OCI-LY1 (cell line): ENCODE measurements around the gene CFD.

ENCODE experiments used
- H2AFZ ChIP-seq: fragments of 200-600 bp; sonication (generic), shearing (Covaris generic); 2 replicates; pipeline ENCODE4 v1.6.0; 2014; ENCODE audit warnings: antibody characterized with exemption, mild to moderate bottlenecking, low read length
- H3F3A ChIP-seq: fragments of 200-600 bp; sonication (generic), shearing (Covaris generic); 2 replicates; pipeline ENCODE4 v1.6.0; 2014; ENCODE audit warnings: mild to moderate bottlenecking, antibody characterized with exemption, low read length, moderate library complexity; ENCODE audit not compliant: insufficient read depth
- H3K27ac ChIP-seq: fragments of 200-600 bp; sonication (generic); 2 replicates; pipeline ENCODE4 v1.5.1; 2014; ENCODE audit warnings: low read length, mixed run types, mild to moderate bottlenecking, low read depth; ENCODE audit not compliant: poor library complexity, severe bottlenecking
- H3K27me3 ChIP-seq: fragments of 200-600 bp; sonication (generic); 2 replicates; pipeline ENCODE4 v1.6.0; 2014; ENCODE audit warnings: antibody characterized with exemption, mild to moderate bottlenecking, low read length, moderate library complexity; ENCODE audit not compliant: insufficient read depth
- H3K36me3 ChIP-seq: fragments of 200-600 bp; sonication (generic); 2 replicates; pipeline ENCODE4 v1.6.1; 2014; ENCODE audit warnings: mild to moderate bottlenecking, antibody characterized with exemption, low read length, moderate library complexity, mixed read lengths; ENCODE audit not compliant: insufficient read depth
- H3K4me1 ChIP-seq: fragments of 200-600 bp; sonication (generic); 2 replicates; pipeline ENCODE4 v1.5.1; 2014; ENCODE audit warnings: mild to moderate bottlenecking, low read length, moderate library complexity; ENCODE audit not compliant: insufficient read depth, severe bottlenecking
- H3K4me2 ChIP-seq: fragments of 200-600 bp; sonication (generic), shearing (Covaris generic); 2 replicates; pipeline ENCODE4 v1.6.1; 2014; ENCODE audit warnings: low read length
- H3K4me3 ChIP-seq: fragments of 200-600 bp; sonication (generic); 2 replicates; pipeline ENCODE4 v1.5.1; 2014; ENCODE audit warnings: low read length, low read depth, mild to moderate bottlenecking, mixed read lengths; ENCODE audit not compliant: poor library complexity, severe bottlenecking
- H3K79me2 ChIP-seq: fragments of 200-600 bp; shearing (Covaris generic); 2 replicates; pipeline ENCODE4 v1.6.1; 2016; ENCODE audit warnings: mixed run types, low read length, mixed read lengths; ENCODE audit not compliant: insufficient read depth
- H3K9ac ChIP-seq: fragments of 200-600 bp; sonication (generic), shearing (Covaris generic); 2 replicates; pipeline ENCODE4 v1.6.1; 2014; ENCODE audit warnings: mild to moderate bottlenecking, low read length, mixed read lengths
- H3K9me2 ChIP-seq: fragments of 200-600 bp; sonication (generic), shearing (Covaris generic); 2 replicates; pipeline ENCODE4 v1.6.1; 2014; ENCODE audit warnings: low read depth, mild to moderate bottlenecking, low read length, mixed read lengths
- H3K9me3 ChIP-seq: fragments of 200-600 bp; shearing (Covaris generic); 2 replicates; pipeline ENCODE4 v1.6.1; 2014; ENCODE audit warnings: low read length, mixed read lengths
- H4K20me1 ChIP-seq: fragments of 200-600 bp; sonication (generic), shearing (Covaris generic); 2 replicates; pipeline ENCODE4 v1.6.0; 2016; ENCODE audit warnings: mild to moderate bottlenecking, low read length; ENCODE audit not compliant: insufficient read depth
- EZH2 ChIP-seq: fragments of 200-600 bp; sonication (generic), shearing (Covaris generic); IDR thresholded peaks from 2 replicates; pipeline ENCODE4 v1.8.0; 2017; ENCODE audit warnings: borderline replicate concordance, mixed run types, mild to moderate bottlenecking, antibody characterized with exemption, low read length, moderate library complexity, mixed read lengths
- TF ChIP-seq, protein P1 (sequence below): fragments of 200-600 bp; sonication (generic), shearing (Covaris generic); IDR thresholded peaks from 2 replicates; pipeline ENCODE4 v1.5.1; 2017; ENCODE audit warnings: mild to moderate bottlenecking, antibody characterized with exemption, low read length, moderate library complexity, mixed read lengths

CFD gene

DNA sequence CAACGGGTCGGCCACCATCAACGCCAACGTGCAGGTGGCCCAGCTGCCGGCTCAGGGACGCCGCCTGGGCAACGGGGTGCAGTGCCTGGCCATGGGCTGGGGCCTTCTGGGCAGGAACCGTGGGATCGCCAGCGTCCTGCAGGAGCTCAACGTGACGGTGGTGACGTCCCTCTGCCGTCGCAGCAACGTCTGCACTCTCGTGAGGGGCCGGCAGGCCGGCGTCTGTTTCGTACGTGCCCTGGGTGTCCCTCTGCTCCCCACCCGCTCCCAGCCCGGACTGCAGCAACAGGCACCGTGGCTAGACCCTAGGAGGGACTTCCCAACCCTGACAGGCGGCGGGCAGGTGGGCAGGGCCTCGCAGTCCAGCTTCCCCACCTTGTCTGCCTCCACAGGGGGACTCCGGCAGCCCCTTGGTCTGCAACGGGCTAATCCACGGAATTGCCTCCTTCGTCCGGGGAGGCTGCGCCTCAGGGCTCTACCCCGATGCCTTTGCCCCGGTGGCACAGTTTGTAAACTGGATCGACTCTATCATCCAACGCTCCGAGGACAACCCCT, 3.8 kb upstream of the CFD start:
- H3K4me1 ChIP-seq = no peaks in the 10 kb centered on the region
- no peaks in the 10 kb centered on the region for H3K36me3 ChIP-seq
- no peaks in the 10 kb centered on the region for H3K79me2 ChIP-seq
- H3K4me2 ChIP-seq = no peak overlapping the region
- no peaks in the 10 kb centered on the region for H3K9me3 ChIP-seq
- H3K4me3 ChIP-seq = no peak overlapping the region
- TF ChIP-seq, protein P1, sequence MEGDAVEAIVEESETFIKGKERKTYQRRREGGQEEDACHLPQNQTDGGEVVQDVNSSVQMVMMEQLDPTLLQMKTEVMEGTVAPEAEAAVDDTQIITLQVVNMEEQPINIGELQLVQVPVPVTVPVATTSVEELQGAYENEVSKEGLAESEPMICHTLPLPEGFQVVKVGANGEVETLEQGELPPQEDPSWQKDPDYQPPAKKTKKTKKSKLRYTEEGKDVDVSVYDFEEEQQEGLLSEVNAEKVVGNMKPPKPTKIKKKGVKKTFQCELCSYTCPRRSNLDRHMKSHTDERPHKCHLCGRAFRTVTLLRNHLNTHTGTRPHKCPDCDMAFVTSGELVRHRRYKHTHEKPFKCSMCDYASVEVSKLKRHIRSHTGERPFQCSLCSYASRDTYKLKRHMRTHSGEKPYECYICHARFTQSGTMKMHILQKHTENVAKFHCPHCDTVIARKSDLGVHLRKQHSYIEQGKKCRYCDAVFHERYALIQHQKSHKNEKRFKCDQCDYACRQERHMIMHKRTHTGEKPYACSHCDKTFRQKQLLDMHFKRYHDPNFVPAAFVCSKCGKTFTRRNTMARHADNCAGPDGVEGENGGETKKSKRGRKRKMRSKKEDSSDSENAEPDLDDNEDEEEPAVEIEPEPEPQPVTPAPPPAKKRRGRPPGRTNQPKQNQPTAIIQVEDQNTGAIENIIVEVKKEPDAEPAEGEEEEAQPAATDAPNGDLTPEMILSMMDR = no peak
- no peak for TF ChIP-seq EZH2
- no peak overlapping the region for H2AFZ ChIP-seq
- H3K27me3 ChIP-seq = no peaks in the 10 kb centered on the region; the same call in 1 of the 2 replicates
- no peaks in the 10 kb centered on the region for H4K20me1 ChIP-seq
- no peak overlapping the region for H3K27ac ChIP-seq
- no peaks in the 10 kb centered on the region for H3K9me2 ChIP-seq
- no peaks in the 10 kb centered on the region for H3F3A ChIP-seq
- no peak overlapping the region for H3K9ac ChIP-seq

DNA sequence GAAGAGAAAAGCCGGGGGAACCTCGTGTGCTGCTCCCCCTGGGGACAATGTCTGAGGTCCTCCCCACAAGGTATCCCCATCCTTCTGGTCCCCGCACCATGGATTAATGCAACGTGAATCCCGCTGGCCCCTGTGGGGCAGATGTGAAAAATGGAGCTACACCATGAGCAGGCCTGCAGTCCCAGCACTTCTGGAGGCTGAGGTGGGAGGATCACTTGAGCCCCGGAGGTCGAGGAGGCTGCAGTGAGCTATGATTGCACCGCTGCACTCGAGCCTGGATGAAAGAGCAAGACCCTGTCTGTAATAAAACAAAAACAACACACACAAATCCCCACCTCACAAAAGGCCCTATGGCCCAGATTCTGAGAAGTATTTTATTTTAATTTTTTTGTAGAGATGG, 1.2 kb upstream of the CFD start:
- Histone ChIP-seq H3K9me3 (no peaks in the 10 kb centered on the region), H3K4me3 (no peak overlapping the region), H3F3A (no peaks in the 10 kb centered on the region), H3K9me2 (no peaks in the 10 kb centered on the region), H3K4me2 (no peak overlapping the region), H3K79me2 (no peaks in the 10 kb centered on the region), H3K27ac (no peak overlapping the region), H3K9ac (no peak overlapping the region), H3K27me3 (no peaks in the 10 kb centered on the region), H2AFZ (no peak overlapping the region), H3K36me3 (no peaks in the 10 kb centered on the region), H3K4me1 (peaks cover 14% of the 10 kb centered on the region), H4K20me1 (no peaks in the 10 kb centered on the region)
- TF ChIP-seq EZH2 = no peak
- TF ChIP-seq, protein P1 = no peak

DNA sequence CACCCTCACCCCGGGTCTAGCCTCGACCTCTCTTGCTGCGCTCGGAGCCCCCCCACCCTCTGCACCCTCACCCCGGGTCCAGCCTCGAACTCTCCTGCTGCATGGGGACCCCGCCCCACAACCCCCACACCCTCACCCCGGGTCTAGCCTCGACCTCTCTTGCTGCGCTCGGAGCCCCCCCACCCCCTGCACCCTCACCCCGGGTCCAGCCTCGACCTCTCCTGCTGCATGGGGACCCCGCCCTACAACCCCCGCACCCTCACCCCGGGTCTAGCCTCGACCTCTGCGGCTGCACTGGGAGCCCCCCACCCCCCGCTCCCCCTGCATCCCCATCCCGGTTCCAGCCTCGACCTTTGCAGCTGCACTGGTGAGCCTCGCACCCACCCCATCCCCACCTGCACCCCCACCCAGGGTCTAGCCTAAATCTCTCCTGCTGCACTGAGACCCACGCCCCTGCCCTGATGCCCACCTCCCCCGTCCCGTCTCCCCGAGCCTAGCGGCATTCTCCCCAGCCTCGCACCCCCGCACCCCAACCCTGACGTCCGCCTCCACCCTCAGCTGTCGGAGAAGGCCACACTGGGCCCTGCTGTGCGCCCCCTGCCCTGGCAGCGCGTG, 1.8 kb downstream of the CFD start:
- Histone ChIP-seq H3F3A (no peaks in the 10 kb centered on the region), H3K36me3 (no peaks in the 10 kb centered on the region), H3K4me2 (peak overlapping the region; percentile 63; the same call in 1 of the 2 replicates), H4K20me1 (no peaks in the 10 kb centered on the region), H3K4me1 (peaks cover 18% of the 10 kb centered on the region), H3K27ac (no peak overlapping the region), H3K27me3 (no peaks in the 10 kb centered on the region), H3K9ac (peak overlapping the region; percentile 55; the same call in 1 of the 2 replicates), H3K4me3 (peak overlapping the region; percentile 62), H3K9me3 (no peaks in the 10 kb centered on the region), H2AFZ (no peak overlapping the region), H3K9me2 (no peaks in the 10 kb centered on the region), H3K79me2 (no peaks in the 10 kb centered on the region)
- TF ChIP-seq, protein P1 = no peak
- no peak for TF ChIP-seq EZH2
